ENCODE results near the gene PIP4K2C. TPM values are rescaled to one million over a fixed set of nuclear protein-coding genes. Genes with fewer than 3 reads are reported as not detected.
"Not testable (repeated sequence)": the region's sequence is repeated elsewhere in the genome, so short reads cannot be mapped to it uniquely, and the experiment has no call there.

Gene PIP4K2C
- total and polyA plus RNA-seq, 8 donors: 17.0 to 44.1 (median 21.8) TPM

DNA sequence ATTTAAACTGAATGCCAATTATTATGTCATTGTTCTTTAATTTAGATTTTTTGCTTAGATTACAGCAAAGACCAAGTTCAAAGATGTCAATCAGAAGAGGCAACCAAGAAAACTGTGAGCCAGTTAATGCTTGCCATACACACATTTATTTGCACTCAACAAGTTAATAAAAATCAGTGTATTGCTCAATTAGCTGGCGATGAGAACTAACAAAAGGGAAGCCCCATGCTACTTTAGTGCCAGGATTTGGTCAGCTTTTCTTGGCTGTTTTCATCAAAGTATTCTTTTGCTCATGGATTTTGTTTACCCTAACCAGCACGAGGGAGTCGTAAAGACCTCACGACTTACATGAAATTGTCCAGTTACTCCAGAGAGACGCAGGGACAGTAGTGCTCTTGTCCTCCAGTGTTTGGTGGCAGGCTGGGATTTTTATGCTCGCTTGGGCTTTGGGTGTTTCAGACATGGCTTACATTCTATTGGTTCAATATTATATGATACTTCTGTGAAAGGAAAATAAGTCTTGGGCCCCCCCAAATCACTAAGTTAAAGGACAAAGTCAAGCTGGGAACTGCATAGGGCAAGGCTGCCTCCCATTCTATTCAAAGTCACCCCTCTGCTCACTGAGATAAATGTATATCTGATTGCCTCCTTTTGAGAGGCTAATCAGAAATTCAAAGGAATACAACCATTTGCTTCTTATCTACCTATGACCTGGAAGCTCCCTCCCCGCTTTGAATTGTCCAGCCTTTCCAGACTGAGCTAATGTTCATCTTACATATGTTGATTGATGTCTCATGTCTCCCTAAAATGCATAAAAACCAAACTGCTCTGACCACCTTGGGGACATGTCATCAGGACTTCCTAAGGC is 49.4 kb downstream of the PIP4K2C start:
- TF ChIP-seq, protein P1, sequence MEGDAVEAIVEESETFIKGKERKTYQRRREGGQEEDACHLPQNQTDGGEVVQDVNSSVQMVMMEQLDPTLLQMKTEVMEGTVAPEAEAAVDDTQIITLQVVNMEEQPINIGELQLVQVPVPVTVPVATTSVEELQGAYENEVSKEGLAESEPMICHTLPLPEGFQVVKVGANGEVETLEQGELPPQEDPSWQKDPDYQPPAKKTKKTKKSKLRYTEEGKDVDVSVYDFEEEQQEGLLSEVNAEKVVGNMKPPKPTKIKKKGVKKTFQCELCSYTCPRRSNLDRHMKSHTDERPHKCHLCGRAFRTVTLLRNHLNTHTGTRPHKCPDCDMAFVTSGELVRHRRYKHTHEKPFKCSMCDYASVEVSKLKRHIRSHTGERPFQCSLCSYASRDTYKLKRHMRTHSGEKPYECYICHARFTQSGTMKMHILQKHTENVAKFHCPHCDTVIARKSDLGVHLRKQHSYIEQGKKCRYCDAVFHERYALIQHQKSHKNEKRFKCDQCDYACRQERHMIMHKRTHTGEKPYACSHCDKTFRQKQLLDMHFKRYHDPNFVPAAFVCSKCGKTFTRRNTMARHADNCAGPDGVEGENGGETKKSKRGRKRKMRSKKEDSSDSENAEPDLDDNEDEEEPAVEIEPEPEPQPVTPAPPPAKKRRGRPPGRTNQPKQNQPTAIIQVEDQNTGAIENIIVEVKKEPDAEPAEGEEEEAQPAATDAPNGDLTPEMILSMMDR (IDR thresholded peaks at IDR 0.05): no peak
- DNase-seq (peak in 1 of 4 donors; percentile 27), ATAC-seq (no peak)
- intact Hi-C loops (cut with DNase I): no loop called here
- peaks cover 0 to 9% of the 10 kb centered on the region in 2 donors for H3K9me3 ChIP-seq
- no peak overlapping the region for H3K4me3 ChIP-seq
- H3K27ac ChIP-seq: no peak overlapping the region
- no peaks in the 10 kb centered on the region for H3K36me3 ChIP-seq
- no peaks in the 10 kb centered on the region for H3K4me1 ChIP-seq
- H3K27me3 ChIP-seq: peaks cover 0 to 62% of the 10 kb centered on the region in 2 donors

DNA sequence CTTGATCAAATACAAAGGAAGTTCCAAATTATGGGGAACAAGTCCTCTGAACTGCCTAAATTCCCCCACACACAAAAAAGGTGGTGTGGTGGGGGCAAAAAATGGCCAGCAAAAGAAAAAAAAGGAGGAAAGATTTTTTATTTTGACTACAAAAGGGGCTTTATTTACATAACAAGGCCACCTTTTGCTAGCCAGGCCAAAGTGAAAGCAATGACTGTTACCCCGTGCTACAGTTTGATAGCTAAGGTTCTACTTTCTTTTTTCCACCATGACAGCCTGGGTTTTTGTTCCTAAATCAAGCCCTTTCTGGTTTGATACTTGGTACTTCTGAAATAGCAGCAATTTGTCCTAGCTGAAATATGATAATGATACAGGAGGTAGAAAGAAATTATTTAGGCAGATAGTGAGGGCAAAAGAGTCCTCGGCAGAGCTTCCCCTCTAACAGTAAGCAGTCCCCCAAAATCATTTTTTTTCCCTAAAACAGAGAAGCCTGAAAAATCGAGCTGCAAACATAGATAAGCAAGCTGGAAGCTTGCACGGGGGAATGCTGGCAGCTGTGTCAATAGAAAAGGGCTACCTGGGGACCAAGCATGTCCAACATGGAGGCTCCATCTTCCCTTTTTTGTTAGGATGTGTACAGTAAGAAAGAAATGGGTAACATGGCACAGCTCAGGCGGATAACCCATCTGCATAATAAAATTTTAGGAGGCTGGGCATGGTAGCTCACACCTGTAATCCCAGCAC is 50.9 kb downstream of the PIP4K2C start:
- Histone ChIP-seq H3K9me3 (peaks cover 0 to 20% of the 10 kb centered on the region in 2 donors), H3K4me3 (no peak overlapping the region), H3K27me3 (peaks cover 0 to 47% of the 10 kb centered on the region in 2 donors), H3K4me1 (no peaks in the 10 kb centered on the region), H3K27ac (no peak overlapping the region), H3K36me3 (no peaks in the 10 kb centered on the region)
- ATAC-seq (no peak), DNase-seq (no peak)
- intact Hi-C loops (cut with DNase I): no loop called here
- TF ChIP-seq, protein P1 (IDR thresholded peaks at IDR 0.05): no peak

DNA sequence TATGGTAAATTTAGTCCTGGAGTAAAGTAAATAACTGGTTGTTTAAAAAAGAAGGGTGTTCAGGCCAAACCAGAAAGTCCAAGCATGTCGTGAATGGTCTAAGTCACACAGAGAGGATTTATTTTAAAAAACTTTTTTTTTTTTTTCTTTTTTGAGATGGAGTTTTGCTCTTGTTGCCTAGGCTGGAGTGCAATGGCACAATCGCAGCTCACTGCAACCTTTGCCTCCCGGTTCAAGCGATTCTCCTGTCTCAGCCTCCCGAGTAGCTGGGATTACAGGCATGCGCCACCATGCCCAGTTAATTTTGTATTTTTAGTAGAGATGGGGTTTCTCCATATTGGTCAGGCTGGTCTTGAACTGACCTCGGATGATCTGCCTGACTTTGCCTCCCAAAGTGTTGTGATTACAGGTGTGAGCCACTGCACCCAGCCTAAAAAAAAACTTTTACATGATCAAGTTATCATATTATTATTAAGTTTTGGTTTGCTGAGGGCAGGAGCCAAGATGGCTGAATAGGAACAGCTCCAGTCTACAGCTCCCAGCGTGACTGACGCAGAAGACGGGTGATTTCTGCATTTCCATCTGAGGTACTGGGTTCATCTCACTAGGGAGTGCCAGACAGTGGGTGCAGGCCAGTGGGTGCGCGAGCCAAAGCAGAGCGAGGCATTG is 55.1 kb downstream of the PIP4K2C start:
- Histone ChIP-seq H3K27me3 (peaks cover 0 to 24% of the 10 kb centered on the region in 2 donors), H3K9me3 (peaks cover 0 to 20% of the 10 kb centered on the region in 2 donors)
- ATAC-seq; H3K4me3 ChIP-seq; DNase-seq; H3K36me3 ChIP-seq; H3K4me1 ChIP-seq; intact Hi-C loops (cut with DNase I); H3K27ac ChIP-seq: not testable (repeated sequence)

DNA sequence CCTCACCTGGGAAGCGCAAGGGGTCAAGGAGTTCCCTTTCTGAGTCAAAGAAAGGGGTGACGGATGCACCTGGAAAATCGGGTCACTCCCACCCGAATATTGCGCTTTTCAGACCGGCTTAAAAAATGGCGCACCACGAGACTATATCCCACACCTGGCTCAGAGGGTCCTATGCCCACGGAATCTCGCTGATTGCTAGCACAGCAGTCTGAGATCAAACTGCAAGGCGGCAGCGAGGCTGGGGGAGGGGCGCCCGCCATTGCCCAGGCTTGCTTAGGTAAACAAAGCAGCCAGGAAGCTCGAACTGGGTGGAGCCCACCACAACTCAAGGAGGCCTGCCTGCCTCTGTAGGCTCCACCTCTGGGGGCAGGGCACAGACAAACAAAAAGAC is 55.7 kb downstream of the PIP4K2C start:
- Histone ChIP-seq H3K9me3 (peaks cover 0 to 20% of the 10 kb centered on the region in 2 donors), H3K27me3 (peaks cover 0 to 19% of the 10 kb centered on the region in 2 donors)
- H3K4me1 ChIP-seq; DNase-seq; H3K36me3 ChIP-seq; H3K27ac ChIP-seq; H3K4me3 ChIP-seq; intact Hi-C loops (cut with DNase I); ATAC-seq: not testable (repeated sequence)

Other genes with a start within 250 kb of the PIP4K2C start
- gene R3HDM2, start 160.1 kb upstream of the PIP4K2C start, total RNA-seq: 10 to 100 TPM; 52.4 to 62.5 TPM
- gene R3HDM2, start 160.1 kb upstream of the PIP4K2C start, polyA plus RNA-seq (ENCODE audit: insufficient read length in 6 of 6): 10 to 100 TPM; 66.5 to 92.3 (median 83.8) TPM
- not detected for gene INHBC, start 156.4 kb upstream of the PIP4K2C start, total RNA-seq
- gene INHBC, start 156.4 kb upstream of the PIP4K2C start, polyA plus RNA-seq (ENCODE audit: insufficient read length in 6 of 6): under 1 TPM in 5 of 6 donors, not detected in 1; 0.16 to 0.29 (median 0.24) TPM
- under 1 TPM in 1 of 2 donors, not detected in 1; 0.52 TPM for gene INHBE, start 135.9 kb upstream of the PIP4K2C start, total RNA-seq
- 1 to 10 TPM in 2 of 6 donors, under 1 TPM in 4; 0.58 to 1.4 (median 0.78) TPM for gene INHBE, start 135.9 kb upstream of the PIP4K2C start, polyA plus RNA-seq (ENCODE audit: insufficient read length in 6 of 6)
- gene GLI1, start 131.4 kb upstream of the PIP4K2C start, total RNA-seq: 1 to 10 TPM; 1.9 to 7.2 TPM
- gene GLI1, start 131.4 kb upstream of the PIP4K2C start, polyA plus RNA-seq (ENCODE audit: insufficient read length in 6 of 6): 10 to 100 TPM; 27.7 to 38.3 (median 33.0) TPM
- 100 to 1,000 TPM in 1 of 2 donors, 10 to 100 TPM in 1; 24.2 to 125 TPM for gene ARHGAP9, start 111.3 kb upstream of the PIP4K2C start, total RNA-seq
- 1 to 10 TPM; 4.4 to 6.4 (median 5.2) TPM for gene ARHGAP9, start 111.3 kb upstream of the PIP4K2C start, polyA plus RNA-seq (ENCODE audit: insufficient read length in 6 of 6)
- 100 to 1,000 TPM; 113 to 168 TPM for gene MARS1, start 103.1 kb upstream of the PIP4K2C start, total RNA-seq
- gene MARS1, start 103.1 kb upstream of the PIP4K2C start, polyA plus RNA-seq (ENCODE audit: insufficient read length in 6 of 6): 100 to 1,000 TPM in 3 of 6 donors, 10 to 100 TPM in 3; 92.5 to 153 (median 103) TPM
- gene DDIT3, start 70.7 kb upstream of the PIP4K2C start, total RNA-seq: 10 to 100 TPM; 18.3 to 27.2 TPM
- gene DDIT3, start 70.7 kb upstream of the PIP4K2C start, polyA plus RNA-seq (ENCODE audit: insufficient read length in 6 of 6): 10 to 100 TPM; 16.4 to 29.4 (median 19.3) TPM
- 100 to 1,000 TPM in 1 of 2 donors, 10 to 100 TPM in 1; 69.1 to 111 TPM for gene MBD6, start 68.4 kb upstream of the PIP4K2C start, total RNA-seq
- gene MBD6, start 68.4 kb upstream of the PIP4K2C start, polyA plus RNA-seq (ENCODE audit: insufficient read length in 6 of 6): 10 to 100 TPM; 61.3 to 84.6 (median 73.2) TPM
- 100 to 1,000 TPM; 104 to 111 TPM for gene DCTN2, start 44.0 kb upstream of the PIP4K2C start, total RNA-seq
- 100 to 1,000 TPM; 150 to 162 (median 156) TPM for gene DCTN2, start 44.0 kb upstream of the PIP4K2C start, polyA plus RNA-seq (ENCODE audit: insufficient read length in 6 of 6)
- under 1 TPM; 0.38 to 0.50 TPM for gene KIF5A, start 41.1 kb upstream of the PIP4K2C start, total RNA-seq
- 1 to 10 TPM; 4.3 to 6.5 (median 5.4) TPM for gene KIF5A, start 41.1 kb upstream of the PIP4K2C start, polyA plus RNA-seq (ENCODE audit: insufficient read length in 6 of 6)
- gene DTX3, start 13.6 kb downstream of the PIP4K2C start, total RNA-seq: 10 to 100 TPM; 20.1 to 30.4 TPM
- 10 to 100 TPM; 51.3 to 64.8 (median 57.2) TPM for gene DTX3, start 13.6 kb downstream of the PIP4K2C start, polyA plus RNA-seq (ENCODE audit: insufficient read length in 6 of 6)
- gene ARHGEF25, start 20.2 kb downstream of the PIP4K2C start, total RNA-seq: 10 to 100 TPM; 16.5 to 20.0 TPM
- 10 to 100 TPM; 45.1 to 53.4 (median 46.4) TPM for gene ARHGEF25, start 20.2 kb downstream of the PIP4K2C start, polyA plus RNA-seq (ENCODE audit: insufficient read length in 6 of 6)
- 1 to 10 TPM; 2.0 to 3.8 TPM for gene B4GALNT1, start 42.0 kb downstream of the PIP4K2C start, total RNA-seq
- 1 to 10 TPM in 5 of 6 donors, under 1 TPM in 1; 0.78 to 1.8 (median 1.3) TPM for gene B4GALNT1, start 42.0 kb downstream of the PIP4K2C start, polyA plus RNA-seq (ENCODE audit: insufficient read length in 6 of 6)
- 100 to 1,000 TPM; 282 to 321 TPM for gene OS9, start 102.9 kb downstream of the PIP4K2C start, total RNA-seq
- gene OS9, start 102.9 kb downstream of the PIP4K2C start, polyA plus RNA-seq (ENCODE audit: insufficient read length in 6 of 6): 100 to 1,000 TPM; 200 to 228 (median 219) TPM
- gene AGAP2, start 147.6 kb downstream of the PIP4K2C start, total RNA-seq: 1 to 10 TPM; 1.9 to 5.8 TPM
- gene AGAP2, start 147.6 kb downstream of the PIP4K2C start, polyA plus RNA-seq (ENCODE audit: insufficient read length in 6 of 6): under 1 TPM; 0.31 to 0.57 (median 0.48) TPM
- gene TSPAN31, start 153.8 kb downstream of the PIP4K2C start, total RNA-seq: 10 to 100 TPM; 33.5 to 40.0 TPM
- gene TSPAN31, start 153.8 kb downstream of the PIP4K2C start, polyA plus RNA-seq (ENCODE audit: insufficient read length in 6 of 6): 10 to 100 TPM; 69.2 to 83.8 (median 76.5) TPM
- gene CDK4, start 161.1 kb downstream of the PIP4K2C start, total RNA-seq: 100 to 1,000 TPM in 1 of 2 donors, 10 to 100 TPM in 1; 80.1 to 130 TPM
- 100 to 1,000 TPM; 215 to 269 (median 245) TPM for gene CDK4, start 161.1 kb downstream of the PIP4K2C start, polyA plus RNA-seq (ENCODE audit: insufficient read length in 6 of 6)
- gene MARCHF9, start 163.9 kb downstream of the PIP4K2C start, total RNA-seq: 10 to 100 TPM; 17.4 to 22.4 TPM
- 10 to 100 TPM; 16.5 to 22.6 (median 19.5) TPM for gene MARCHF9, start 163.9 kb downstream of the PIP4K2C start, polyA plus RNA-seq (ENCODE audit: insufficient read length in 6 of 6)
- 1 to 10 TPM; 1.5 to 4.7 TPM for gene CYP27B1, start 175.9 kb downstream of the PIP4K2C start, total RNA-seq
- 1 to 10 TPM in 4 of 6 donors, under 1 TPM in 2; 0.58 to 3.4 (median 1.4) TPM for gene CYP27B1, start 175.9 kb downstream of the PIP4K2C start, polyA plus RNA-seq (ENCODE audit: insufficient read length in 6 of 6)
- 10 to 100 TPM; 17.3 to 39.2 TPM for gene METTL1, start 180.9 kb downstream of the PIP4K2C start, total RNA-seq
- gene METTL1, start 180.9 kb downstream of the PIP4K2C start, polyA plus RNA-seq (ENCODE audit: insufficient read length in 6 of 6): 10 to 100 TPM; 26.3 to 40.2 (median 30.6) TPM
- gene EEF1AKMT3, start 181.4 kb downstream of the PIP4K2C start, total RNA-seq: 1 to 10 TPM; 6.2 to 6.3 TPM
- 10 to 100 TPM; 14.7 to 19.7 (median 17.2) TPM for gene EEF1AKMT3, start 181.4 kb downstream of the PIP4K2C start, polyA plus RNA-seq (ENCODE audit: insufficient read length in 6 of 6)
- gene TSFM, start 191.6 kb downstream of the PIP4K2C start, total RNA-seq: 10 to 100 TPM; 25.6 to 26.2 TPM
- gene TSFM, start 191.6 kb downstream of the PIP4K2C start, polyA plus RNA-seq (ENCODE audit: insufficient read length in 6 of 6): 10 to 100 TPM; 26.9 to 35.3 (median 31.5) TPM
- gene AVIL, start 227.5 kb downstream of the PIP4K2C start, total RNA-seq: 10 to 100 TPM; 10.5 to 12.8 TPM
- 10 to 100 TPM; 10.7 to 21.6 (median 20.0) TPM for gene AVIL, start 227.5 kb downstream of the PIP4K2C start, polyA plus RNA-seq (ENCODE audit: insufficient read length in 6 of 6)